K562 (cell line): ENCODE data around the gene BIRC5. TPM values are rescaled to one million over a fixed set of nuclear protein-coding genes. Genes with fewer than 3 reads are reported as not detected.

ENCODE experiments used
- ARHGAP35 ChIP-seq: fragments of 450-650 bp; IDR thresholded peaks from 2 replicates; pipeline ENCODE4 v1.6.1; 2018; ENCODE audit not compliant: partially characterized antibody
- FOXM1 ChIP-seq, 2 experiments: fragments of 450-650 bp in 1 of 2; sonication (generic) in 1 of 2; formaldehyde crosslinking in 1 of 2; IDR thresholded peaks; 2 replicates each; pipeline versions ENCODE4 v1.6.1 to v1.9.0; 2017 to 2022; ENCODE audit warnings: low read depth in 2 of 2, mild to moderate bottlenecking in 2 of 2, missing genetic modification reagents in 1 of 2, moderate library complexity in 1 of 2
- ILF3 ChIP-seq: fragments of 450-650 bp; IDR thresholded peaks from 2 replicates; pipeline ENCODE4 v1.6.1; 2018; ENCODE audit warnings: antibody characterized with exemption, mild to moderate bottlenecking, moderate library complexity, borderline replicate concordance
- MECOM ChIP-seq: fragments of 250-450 bp; sonication (Bioruptor Pico); IDR thresholded peaks from 2 replicates; pipeline ENCODE4 v1.8.0; 2022; ENCODE audit warnings: inconsistent platforms
- MGA ChIP-seq: fragments of 450-650 bp; IDR thresholded peaks from 2 replicates; pipeline ENCODE4 v1.6.1; 2016; ENCODE audit warnings: mild to moderate bottlenecking, moderate library complexity
- PKNOX1 ChIP-seq: fragments of 450-650 bp; IDR thresholded peaks from 2 replicates; pipeline ENCODE4 v1.6.1; 2016
- RAD51 ChIP-seq: fragments of 450-650 bp; IDR thresholded peaks from 2 replicates; pipeline ENCODE4 v1.7.1; 2016; ENCODE audit warnings: low read depth, mild to moderate bottlenecking, borderline replicate concordance
- STAT5A ChIP-seq: IDR thresholded peaks from 2 replicates; pipeline ENCODE4 v1.6.1; 2012; ENCODE audit warnings: low read length, inconsistent platforms, borderline replicate concordance
- polyA plus RNA-seq, 8 experiments: library from polyadenylated mRNA; depleted of rRNA in 4 of 8; stranded (reverse) in 5 of 8; unstranded in 3 of 8; fragments of >200 nt; fragmentation: Nextera tagmentation in 2 of 8; fragmentation: Illumina TruSeq in 1 of 8; extraction: Ambion mirVana in 2 of 8; extraction: Trizol in 1 of 8; gene quantifications; 2 replicates each; pipeline versions ENCODE4 v1.2.1 to v1.2.3, GENCODE V29; 2011 to 2014; ENCODE audit warnings: inconsistent platforms in 1 of 8, missing spikeins in 1 of 8
- total RNA-seq, 7 experiments: library from RNA; depleted of rRNA in 6 of 7; stranded (reverse); fragments of >200 nt in 6 of 7; fragmentation: Illumina TruSeq in 2 of 7; extraction: Trizol in 2 of 7; gene quantifications; 2 replicates each; pipeline versions ENCODE4 v1.2.1 to v1.2.3, GENCODE V29; 2011 to 2021; ENCODE audit warnings: low replicate concordance in 1 of 7

The BIRC5 gene
- total and polyA plus RNA-seq, 9 of the 15 experiments (the other 6 are each of a cell fraction or from before 2014, with no cell fraction given): 64.4 to 140 (median 101) TPM

DNA sequence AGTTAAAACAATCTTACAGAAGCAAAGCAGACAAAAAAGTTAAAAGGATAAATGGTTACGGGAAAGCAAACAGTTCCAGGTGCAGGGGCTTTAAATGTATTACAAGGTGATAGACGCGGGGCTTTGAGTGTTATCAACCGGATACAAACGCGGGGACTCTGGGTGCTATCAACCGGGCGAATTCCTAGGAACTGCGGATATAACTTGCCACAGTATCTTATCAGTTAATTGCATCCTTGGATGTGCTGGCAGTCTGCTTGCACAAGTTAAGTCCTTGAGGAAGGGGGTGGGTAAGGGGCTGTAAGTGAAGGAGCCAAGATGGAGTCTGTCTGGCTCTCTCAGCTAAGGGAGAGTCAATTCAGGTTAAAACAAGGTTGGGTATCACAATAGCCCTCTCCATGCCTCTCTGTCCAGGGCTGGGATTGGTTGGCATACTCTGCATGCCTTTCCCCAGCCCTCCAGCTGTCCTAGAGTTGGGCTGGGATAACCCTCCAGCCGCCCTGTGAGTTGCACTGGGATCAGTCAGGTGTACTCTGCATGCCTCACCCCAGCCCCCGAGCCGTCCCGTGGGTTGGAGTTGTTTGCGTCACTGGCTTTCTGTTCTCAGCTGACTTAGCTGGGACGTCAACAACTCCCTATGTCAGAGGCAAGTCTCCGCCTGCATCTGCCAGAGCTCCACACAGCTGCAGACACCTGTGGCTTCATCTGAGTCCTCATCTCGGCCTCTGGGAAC lies 58.3 kb downstream of the BIRC5 start (continued):
- TF ChIP-seq FOXM1 (IDR thresholded peaks at IDR 0.05; ENCODE audit: low read depth) (peak; percentile 88), FOXM1 (CRISPR knock-in tag; IDR thresholded peaks at IDR 0.05; ENCODE audit: low read depth) (no peak), MGA (peak; percentile 77), ILF3 (peak; percentile 32; the same call in 1 of the 2 replicates), RAD51 (peak; percentile 30; the same call in 1 of the 2 replicates), PKNOX1 (peak; percentile 54), MECOM (CRISPR knock-in tag) (peak; percentile 100), ARHGAP35 (no peak), STAT5A (peak; percentile 88)
